ENCODE measurements around the gene DPYD. TPM values are rescaled to one million over a fixed set of nuclear protein-coding genes. Genes with fewer than 3 reads are reported as not detected.

Gene DPYD
- total RNA-seq, 1 experiment from 2014 or later = 7.0 TPM

DNA sequence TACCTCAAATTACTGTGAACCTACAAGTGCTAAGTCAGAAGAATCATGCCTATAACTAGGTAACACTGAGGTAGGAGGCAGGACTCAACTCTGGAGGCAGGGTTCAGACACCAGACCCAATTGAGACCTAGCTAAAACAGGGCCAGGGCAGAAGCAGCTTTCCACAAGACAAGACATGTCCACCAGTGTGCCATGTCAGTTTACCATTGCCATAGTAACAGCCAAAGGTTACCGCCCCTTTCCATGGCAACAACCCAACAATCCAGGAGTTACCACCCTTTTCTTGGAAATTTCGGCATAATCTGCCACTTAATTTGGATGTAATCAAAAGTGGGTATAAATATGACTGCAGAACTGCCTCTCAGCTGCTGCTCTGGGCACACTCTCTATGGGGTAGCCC is 432.3 kb downstream of the DPYD start:
- Histone ChIP-seq H3K4me1 (no peaks in the 10 kb centered on the region), H3K4me3 (ENCODE audit: low read depth, low read length) (no peak overlapping the region), H3K36me3 (ENCODE audit: control insufficient read depth, insufficient read depth, low read length) (no peaks in the 10 kb centered on the region), H3K27me3 (replicated peaks; ENCODE audit: control insufficient read depth, insufficient read depth, low read length) (no peaks in the 10 kb centered on the region), H3K9me3 (no peaks in the 10 kb centered on the region)
- no peaks in the 10 kb centered on the region for H3K9me3 Mint-ChIP-seq (ENCODE audit: unreplicated experiment)
- TF ChIP-seq, protein P1, sequence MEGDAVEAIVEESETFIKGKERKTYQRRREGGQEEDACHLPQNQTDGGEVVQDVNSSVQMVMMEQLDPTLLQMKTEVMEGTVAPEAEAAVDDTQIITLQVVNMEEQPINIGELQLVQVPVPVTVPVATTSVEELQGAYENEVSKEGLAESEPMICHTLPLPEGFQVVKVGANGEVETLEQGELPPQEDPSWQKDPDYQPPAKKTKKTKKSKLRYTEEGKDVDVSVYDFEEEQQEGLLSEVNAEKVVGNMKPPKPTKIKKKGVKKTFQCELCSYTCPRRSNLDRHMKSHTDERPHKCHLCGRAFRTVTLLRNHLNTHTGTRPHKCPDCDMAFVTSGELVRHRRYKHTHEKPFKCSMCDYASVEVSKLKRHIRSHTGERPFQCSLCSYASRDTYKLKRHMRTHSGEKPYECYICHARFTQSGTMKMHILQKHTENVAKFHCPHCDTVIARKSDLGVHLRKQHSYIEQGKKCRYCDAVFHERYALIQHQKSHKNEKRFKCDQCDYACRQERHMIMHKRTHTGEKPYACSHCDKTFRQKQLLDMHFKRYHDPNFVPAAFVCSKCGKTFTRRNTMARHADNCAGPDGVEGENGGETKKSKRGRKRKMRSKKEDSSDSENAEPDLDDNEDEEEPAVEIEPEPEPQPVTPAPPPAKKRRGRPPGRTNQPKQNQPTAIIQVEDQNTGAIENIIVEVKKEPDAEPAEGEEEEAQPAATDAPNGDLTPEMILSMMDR (IDR thresholded peaks at IDR 0.05; ENCODE audit: insufficient read depth in 1 of 2, low read depth in 1 of 2, low read length in 1 of 2, severe bottlenecking in 1 of 2, unreplicated experiment in 1 of 2) = no peak
- intact Hi-C loops (cut with micrococcal nuclease; ENCODE audit: unreplicated experiment) = no loop called here
- no TSS peak for BruUV-seq (replicated peaks)
- no peaks in the 10 kb centered on the region for H3K4me1 Mint-ChIP-seq (ENCODE audit: low read depth, unreplicated experiment)
- H3K36me3 Mint-ChIP-seq (ENCODE audit: insufficient read depth, unreplicated experiment) = no peaks in the 10 kb centered on the region
- H3K4me3 Mint-ChIP-seq (ENCODE audit: unreplicated experiment) = no peak overlapping the region
- no peak overlapping the region for H3K27ac Mint-ChIP-seq (ENCODE audit: unreplicated experiment)
- no peak for DNase-seq
- ChIA-PET CTCF (no interaction called here), POLR2A (no interaction called here)
- H3K27me3 Mint-ChIP-seq (ENCODE audit: insufficient read depth, unreplicated experiment) = no peaks in the 10 kb centered on the region

DNA sequence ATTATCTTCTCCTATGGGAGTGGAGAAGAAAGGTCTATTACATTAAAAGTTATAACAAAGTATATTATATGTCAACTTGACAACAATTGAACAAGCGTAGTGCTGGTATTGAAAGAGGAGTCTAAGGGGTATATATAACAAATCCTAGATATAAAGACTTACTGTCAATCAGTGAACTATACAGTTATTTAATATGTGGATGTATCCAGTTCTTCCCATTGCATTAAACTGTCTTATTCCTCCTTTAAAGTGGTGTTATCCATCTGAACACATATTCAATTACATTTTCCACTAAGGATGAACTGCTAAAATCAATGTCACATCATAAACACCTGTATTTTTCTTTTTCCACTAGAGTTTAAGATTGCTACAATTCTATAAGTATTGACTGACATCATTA is 438.8 kb downstream of the DPYD start:
- Mint-ChIP-seq H3K27me3 (ENCODE audit: insufficient read depth, unreplicated experiment) (no peaks in the 10 kb centered on the region), H3K4me3 (ENCODE audit: unreplicated experiment) (no peak overlapping the region), H3K4me1 (ENCODE audit: low read depth, unreplicated experiment) (no peaks in the 10 kb centered on the region), H3K27ac (ENCODE audit: unreplicated experiment) (no peak overlapping the region), H3K9me3 (ENCODE audit: unreplicated experiment) (no peaks in the 10 kb centered on the region), H3K36me3 (ENCODE audit: insufficient read depth, unreplicated experiment) (no peaks in the 10 kb centered on the region)
- H3K4me3 ChIP-seq (ENCODE audit: low read depth, low read length) = no peak overlapping the region
- no peaks in the 10 kb centered on the region for H3K36me3 ChIP-seq (ENCODE audit: control insufficient read depth, insufficient read depth, low read length)
- BruUV-seq (replicated peaks) = no TSS peak
- TF ChIP-seq, protein P1 (IDR thresholded peaks at IDR 0.05; ENCODE audit: insufficient read depth in 1 of 2, low read depth in 1 of 2, low read length in 1 of 2, severe bottlenecking in 1 of 2, unreplicated experiment in 1 of 2) = no peak
- POLR2A ChIA-PET = no interaction called here
- no peaks in the 10 kb centered on the region for H3K4me1 ChIP-seq
- H3K27me3 ChIP-seq (replicated peaks; ENCODE audit: control insufficient read depth, insufficient read depth, low read length) = no peaks in the 10 kb centered on the region
- no peaks in the 10 kb centered on the region for H3K9me3 ChIP-seq
- CTCF ChIA-PET = no interaction called here
- intact Hi-C loops (cut with micrococcal nuclease; ENCODE audit: unreplicated experiment) = no loop called here
- DNase-seq = no peak

DNA sequence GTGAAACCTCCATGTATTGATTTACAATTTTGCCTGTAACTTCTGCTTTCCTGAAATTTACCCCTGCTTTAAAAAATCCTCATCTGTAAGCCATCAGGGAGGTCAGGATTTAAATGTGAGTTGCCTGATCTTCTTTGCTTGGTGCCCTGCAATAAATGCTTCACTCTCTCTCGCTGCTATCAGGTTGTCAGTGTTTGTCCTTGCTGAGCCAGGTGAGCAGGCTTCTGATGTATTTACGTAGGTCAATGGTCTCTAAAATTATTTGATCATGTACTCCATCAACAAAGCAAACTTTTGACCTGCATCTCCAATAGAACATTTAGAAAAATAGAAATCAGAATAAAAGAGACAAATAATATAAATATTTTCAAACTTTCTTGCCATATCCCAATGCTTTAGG is 453.4 kb downstream of the DPYD start:
- H3K4me1 ChIP-seq = peaks cover 21% of the 10 kb centered on the region
- no peaks in the 10 kb centered on the region for H3K36me3 ChIP-seq (ENCODE audit: control insufficient read depth, insufficient read depth, low read length)
- Mint-ChIP-seq H3K27ac (ENCODE audit: unreplicated experiment) (peak overlapping the region; percentile 82), H3K4me1 (ENCODE audit: low read depth, unreplicated experiment) (peaks cover 5% of the 10 kb centered on the region), H3K4me3 (ENCODE audit: unreplicated experiment) (peak overlapping the region; percentile 62), H3K36me3 (ENCODE audit: insufficient read depth, unreplicated experiment) (peaks cover 11% of the 10 kb centered on the region), H3K27me3 (ENCODE audit: insufficient read depth, unreplicated experiment) (no peaks in the 10 kb centered on the region), H3K9me3 (ENCODE audit: unreplicated experiment) (peaks cover 8% of the 10 kb centered on the region)
- peak in 1 of 2 experiments; percentile 4 for DNase-seq
- CTCF ChIA-PET = no interaction called here
- TF ChIP-seq, protein P1 (IDR thresholded peaks at IDR 0.05; ENCODE audit: insufficient read depth in 1 of 2, low read depth in 1 of 2, low read length in 1 of 2, severe bottlenecking in 1 of 2, unreplicated experiment in 1 of 2) = no peak
- intact Hi-C loops (cut with micrococcal nuclease; ENCODE audit: unreplicated experiment) = loop anchor here (2.0 kb wide), 1 partner anchor 43 kb away; no protein-coding TSS in a partner anchor
- H3K4me3 ChIP-seq (ENCODE audit: low read depth, low read length) = no peak overlapping the region
- POLR2A ChIA-PET = no interaction called here
- no TSS peak for BruUV-seq (replicated peaks)
- H3K9me3 ChIP-seq = no peaks in the 10 kb centered on the region
- no peaks in the 10 kb centered on the region for H3K27me3 ChIP-seq (replicated peaks; ENCODE audit: control insufficient read depth, insufficient read depth, low read length)
